ENCODE results near the gene HHIPL1.

The HHIPL1 gene

DNA sequence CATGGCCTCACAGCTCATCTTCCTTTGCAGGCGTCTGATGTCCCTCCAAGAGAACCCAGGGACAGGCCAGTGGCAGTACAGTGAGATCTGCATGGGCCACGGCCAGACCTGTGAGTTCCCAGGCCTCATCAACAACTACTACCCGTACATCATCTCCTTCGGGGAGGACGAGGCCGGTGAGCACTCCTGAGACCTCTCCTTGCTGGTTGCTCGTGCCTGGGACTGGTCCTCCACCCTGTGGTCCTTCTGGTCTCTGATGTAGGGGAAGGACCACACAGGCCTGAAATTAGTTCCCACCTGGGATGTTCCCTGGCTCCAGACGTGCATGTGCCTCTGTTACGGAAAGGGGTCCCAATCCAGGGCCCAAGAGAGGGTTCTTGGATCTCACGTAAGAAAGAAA is 17.9 kb downstream of the HHIPL1 start:
- no peak for DNase-seq

DNA sequence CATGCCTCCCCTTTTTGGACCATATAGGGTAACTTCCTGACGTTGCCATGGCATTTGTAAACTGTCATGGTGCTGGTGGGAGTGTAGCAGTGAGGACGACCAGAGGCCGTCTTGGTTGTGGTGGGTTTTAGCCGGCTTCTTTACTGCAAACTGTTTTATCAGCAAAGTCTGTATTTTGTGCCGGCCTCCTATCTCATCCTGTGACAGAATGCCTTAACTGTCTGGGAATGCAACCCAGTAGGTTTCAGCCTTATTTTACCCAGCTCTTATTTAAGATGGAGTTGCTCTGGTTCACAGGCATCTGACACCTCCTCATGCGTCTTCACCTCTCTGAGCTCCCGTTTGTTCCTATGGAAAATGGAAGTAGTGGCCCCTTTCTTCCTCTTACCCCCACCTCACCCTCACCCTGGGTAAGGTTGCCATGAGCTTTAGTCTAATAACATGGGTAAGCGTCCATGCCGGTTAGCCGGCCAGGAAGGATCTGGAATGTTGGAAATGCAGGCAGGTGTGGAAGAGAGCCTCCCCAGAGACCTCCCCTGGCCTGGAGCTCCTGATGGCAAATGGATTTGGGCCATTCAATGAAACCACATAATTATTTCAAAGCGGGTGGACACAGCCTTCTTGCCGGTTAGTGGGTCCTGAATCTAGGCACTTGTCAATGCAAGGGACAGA is 18.6 kb downstream of the HHIPL1 start:
- DNase-seq, result no peak

DNA sequence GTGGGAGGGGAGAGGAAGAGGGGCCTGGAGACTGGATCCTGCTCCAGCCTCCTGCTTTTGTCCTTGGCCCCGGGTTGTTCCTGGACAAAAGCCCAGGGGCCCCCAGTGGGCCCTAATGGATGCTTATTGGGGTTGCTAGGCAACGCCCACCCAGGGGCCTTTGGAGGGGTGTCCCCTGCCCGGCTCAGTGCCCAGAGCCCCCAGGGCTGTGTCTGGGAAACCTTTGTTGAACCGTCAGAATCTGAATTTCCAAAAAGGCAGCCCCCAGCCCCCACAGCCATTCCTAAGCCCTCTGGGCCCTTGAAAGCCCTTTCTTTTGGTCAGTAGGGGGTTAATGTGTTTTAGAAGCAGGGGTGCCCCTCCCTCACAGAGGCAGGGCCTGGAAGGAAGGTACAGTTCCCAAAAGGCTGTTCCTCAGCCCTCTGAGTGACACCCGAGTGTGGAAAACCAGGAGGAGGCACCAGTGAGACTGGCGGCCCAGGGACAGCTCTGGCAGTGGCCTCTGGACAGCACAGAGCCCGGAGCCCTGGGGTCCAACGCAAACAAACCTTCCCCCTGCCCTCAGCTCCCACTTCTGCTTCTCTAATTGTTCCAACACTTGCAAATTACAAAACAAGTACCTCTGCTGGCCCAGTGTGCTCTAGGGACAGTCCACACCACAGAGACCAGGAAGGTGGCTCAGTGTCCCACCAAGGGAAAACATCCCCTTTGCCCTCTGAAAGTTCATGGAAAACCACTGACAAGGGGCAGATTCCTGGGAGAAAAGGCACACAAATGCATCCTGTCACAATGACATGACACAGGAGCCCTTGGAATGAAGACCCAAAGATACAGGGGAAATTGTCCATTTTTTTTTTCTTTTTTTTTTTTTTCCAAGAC is 19.4 kb downstream of the HHIPL1 start:
- no peak for DNase-seq

DNA sequence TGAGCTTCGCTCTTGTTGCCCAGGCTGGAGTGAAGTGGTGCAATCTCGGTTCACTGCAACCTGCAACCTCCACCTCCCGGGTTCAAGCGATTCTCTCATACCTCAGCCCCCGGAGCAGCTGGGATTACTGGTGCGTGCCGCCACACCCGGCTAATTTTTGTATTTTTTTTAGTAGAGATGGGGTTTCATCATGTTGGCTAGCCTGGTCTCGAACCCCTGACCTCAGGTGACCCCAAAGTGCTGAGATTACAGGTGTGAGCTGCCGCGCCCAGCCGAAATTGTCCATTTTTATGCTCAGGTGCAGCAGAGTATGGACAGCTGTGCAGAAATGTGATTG is 20.0 kb downstream of the HHIPL1 start:
- DNase-seq, result no peak

DNA sequence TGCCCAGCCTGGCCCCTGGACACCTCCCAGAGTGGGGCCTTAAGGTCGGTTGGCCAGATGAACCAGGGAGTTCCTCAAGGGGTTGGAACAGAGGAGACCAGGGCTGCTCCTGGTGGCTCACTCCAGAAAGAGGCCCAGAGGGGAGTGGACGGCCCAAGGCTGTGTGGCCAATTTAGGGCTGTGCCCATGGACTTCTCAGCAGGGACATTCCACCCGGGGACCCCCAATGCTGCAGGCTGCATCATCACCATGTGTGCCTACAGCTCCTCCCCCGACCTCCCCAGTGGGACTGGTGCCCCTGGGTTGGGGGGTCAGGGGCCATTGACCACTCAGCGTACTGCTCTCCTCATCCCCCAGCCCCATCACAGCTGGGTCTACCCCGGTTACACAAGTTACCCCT is 21.6 kb downstream of the HHIPL1 start:
- DNase-seq, result no peak

DNA sequence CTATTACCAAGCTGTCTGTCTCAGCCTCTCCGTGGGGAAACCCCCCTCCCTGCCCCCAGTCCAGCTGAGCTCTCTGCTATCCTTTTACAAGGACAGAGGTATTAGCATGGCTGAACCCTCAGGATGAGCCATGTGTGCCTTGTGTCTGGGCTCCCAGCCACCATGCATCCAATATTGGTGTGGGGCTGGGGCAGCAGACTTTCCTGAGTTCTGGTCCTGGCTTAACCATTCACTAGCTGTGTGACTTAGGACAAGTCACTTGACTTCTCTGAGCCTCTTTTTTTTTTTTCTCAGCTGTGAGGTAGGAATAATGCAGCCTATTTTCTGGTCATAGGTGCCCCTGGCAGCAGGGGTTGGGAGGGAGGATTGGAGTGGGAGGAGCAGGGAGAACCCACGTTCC is 22.1 kb downstream of the HHIPL1 start:
- DNase-seq, result no peak

DNA sequence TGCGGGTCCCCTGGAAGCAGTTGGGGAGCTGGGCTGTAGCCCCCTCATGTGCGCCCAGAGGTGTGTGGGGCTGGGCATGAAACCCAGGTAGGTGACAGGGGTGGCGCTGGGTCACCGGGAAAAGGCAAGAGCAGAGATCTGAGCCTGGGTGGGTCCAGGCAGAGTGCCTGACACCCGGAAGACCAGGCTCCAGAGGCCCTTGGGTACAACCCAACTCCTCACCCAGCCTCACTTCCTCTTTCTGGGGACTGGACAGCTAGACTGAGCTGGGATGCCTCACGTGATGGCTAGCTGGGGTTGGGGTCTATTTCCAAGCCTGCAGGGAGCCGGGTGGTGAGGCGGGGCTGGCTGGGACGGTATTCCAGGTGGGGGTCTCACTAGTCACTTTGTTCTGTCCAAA is 22.9 kb downstream of the HHIPL1 start:
- peak; percentile 64 for DNase-seq

DNA sequence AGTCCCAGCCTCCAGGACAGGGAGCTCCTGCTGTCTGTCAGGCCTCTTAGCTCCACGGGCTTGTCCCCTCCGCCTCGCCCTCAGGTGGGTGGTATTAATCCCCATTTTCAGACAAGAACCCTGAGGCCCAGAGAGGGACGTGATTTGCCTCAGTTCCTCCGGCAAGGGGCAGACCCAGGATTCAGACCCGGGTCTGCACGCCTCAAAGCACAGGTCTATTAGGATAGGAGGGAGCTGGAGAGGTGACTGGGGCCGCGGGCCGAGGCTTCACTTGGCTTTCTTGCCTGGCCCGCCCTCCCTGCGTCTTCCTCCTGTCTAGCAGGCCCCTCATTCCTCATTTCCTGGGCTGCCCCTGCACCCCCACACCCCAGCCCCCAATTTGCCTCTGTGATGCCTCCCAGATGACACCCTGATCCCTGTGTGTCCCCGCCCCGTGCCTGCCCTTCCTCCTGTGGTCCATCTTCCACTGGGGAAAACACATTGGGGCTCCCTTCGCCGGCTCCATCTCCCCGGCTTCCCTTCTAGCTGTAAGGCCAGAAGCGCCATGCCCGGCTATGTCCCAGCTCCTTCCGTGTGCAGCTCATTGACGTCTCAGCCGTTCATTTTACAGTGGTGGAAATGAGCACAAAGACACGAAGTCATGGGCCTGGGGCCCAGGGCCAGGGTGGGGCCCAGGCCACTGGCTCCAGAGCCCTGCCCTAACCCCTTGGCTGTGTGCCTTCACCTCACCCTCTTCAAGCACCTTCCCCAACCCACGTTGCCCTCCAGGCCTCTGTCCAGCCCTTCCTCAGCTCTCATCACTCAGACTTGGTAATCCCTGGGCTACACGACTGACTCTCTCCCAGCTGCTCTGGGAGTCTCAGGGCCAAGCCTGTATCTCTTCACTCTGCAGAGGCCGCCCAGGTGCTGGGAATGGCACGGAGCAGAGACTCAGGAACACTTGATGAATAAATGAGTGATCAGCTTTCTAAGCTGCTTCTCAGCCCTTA is 23.7 kb downstream of the HHIPL1 start:
- DNase-seq, result no peak

DNA sequence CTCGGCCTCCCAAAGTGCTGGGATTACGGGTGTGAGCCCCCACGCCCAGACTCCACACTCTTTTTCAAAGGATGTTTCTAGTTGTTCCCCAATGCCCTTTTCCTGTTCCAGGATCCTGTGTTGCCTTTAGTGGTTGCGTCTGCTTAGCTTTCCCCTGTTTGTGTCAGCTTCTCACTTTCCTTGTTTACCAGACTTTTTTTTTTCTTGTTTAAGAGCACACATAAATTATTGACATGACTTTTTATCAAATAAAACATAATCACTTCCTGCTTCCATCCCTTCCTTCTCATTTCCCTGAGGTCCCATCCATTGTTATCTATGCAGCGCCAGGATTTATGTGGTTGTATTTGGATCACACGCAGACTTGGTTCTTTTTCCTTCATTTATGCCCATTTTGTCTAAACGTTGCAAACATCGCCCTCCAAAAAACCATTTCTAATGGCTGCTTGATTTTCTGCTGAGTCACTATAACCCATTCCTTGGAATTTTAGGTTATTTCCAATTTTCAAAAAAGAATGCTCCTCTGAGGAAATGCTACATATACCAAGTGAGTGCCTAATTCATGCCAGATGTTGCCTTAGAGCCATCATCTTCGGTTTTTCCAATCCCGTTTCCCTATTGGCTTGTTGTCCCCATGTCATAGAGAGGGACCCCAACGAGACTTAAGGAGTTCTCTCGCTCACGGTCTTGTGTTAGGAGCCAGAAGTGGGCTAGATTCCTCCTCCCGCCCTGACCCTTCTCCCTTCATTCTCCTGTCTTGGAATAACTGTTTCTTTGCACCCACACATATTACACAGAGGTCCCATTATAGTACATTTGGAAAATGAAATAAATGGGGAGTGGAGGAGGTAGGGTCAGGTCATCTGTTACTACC is 25.7 kb downstream of the HHIPL1 start:
- DNase-seq, result no peak

DNA sequence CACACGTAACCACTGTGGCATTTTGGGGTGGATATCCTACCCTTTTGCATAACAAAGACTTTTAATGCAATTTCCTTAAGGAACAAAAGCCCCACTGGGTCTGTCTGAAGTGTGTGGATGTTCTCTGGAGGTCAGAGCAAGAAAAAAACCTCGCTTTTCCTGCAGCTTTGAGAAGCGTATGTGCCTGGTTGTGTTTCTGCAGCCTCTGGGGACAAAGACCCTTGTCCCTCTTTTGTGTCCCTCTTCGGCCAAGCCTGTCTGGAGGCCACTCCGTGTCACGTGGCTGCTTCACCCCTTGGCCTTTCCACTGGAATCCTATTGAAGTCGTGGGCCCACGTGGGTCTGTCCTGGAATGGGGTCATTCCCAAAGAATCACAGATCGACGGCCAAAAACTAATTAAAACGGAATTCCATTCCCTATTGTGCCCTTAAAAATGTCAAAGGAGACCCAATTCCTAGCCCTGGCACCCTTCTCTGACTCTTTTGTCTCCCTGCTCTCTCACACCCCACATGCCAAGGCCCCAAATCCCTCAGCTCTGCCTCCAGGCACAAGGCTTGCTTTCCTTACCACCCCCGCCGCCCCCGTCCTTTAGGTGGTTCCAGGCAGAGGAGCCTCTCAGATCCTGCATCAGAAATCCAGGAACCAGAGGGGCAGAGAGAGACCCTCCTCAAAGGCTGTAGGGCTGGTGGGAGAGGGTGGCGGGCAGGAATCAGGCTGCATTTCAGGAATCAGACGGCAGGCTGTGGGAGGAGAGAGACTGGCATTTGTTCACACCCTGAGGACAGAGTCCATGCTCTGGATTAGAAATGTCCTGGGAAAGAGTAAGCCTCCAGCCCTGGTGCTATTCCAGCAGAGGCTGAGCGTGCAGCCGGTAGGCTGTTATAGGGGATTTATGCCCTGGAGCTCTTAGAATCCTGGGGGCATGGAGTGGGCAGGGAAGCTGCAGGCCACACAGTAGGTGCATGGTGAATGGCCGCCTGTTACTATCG is 26.6 kb downstream of the HHIPL1 start:
- no peak for DNase-seq

DNA sequence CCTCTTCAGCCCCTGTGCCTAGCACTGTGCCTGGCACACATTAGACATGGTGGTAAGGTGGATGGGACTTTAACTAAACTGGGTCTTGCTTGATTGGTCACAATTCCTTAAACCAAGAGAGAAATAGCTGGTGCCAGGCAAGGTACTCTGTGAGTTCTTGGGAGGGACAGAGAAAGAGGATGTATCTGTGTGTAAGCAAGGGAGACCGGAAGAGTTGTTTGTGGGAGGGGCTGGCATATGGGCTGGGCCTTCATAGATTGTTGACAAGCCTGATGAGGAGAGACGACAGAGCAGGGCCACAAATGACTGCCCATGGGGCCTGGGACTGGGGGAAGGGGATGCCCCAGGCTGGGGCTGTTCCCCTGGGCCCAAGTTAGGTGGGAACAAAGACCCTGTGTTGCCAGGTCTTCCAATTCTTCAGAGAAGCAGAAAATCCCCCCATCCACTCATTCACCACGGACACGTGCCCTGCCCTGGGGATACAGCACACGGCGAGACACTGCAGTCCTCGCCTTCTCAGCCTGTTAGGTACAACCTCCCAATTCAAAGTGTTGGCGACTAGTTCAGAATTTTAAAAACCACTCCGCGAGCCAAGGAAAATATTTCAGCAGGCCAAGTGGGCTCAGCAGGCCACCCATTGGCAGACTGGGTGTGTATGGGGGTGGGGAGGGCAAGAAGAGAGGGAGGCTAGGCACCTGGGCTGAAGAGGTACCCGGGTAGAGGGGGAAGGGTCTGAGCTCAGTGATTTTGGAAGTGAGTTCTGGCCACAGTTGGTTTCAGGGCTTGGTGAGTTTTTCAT is 27.8 kb downstream of the HHIPL1 start:
- DNase-seq, result peak; percentile 63

DNA sequence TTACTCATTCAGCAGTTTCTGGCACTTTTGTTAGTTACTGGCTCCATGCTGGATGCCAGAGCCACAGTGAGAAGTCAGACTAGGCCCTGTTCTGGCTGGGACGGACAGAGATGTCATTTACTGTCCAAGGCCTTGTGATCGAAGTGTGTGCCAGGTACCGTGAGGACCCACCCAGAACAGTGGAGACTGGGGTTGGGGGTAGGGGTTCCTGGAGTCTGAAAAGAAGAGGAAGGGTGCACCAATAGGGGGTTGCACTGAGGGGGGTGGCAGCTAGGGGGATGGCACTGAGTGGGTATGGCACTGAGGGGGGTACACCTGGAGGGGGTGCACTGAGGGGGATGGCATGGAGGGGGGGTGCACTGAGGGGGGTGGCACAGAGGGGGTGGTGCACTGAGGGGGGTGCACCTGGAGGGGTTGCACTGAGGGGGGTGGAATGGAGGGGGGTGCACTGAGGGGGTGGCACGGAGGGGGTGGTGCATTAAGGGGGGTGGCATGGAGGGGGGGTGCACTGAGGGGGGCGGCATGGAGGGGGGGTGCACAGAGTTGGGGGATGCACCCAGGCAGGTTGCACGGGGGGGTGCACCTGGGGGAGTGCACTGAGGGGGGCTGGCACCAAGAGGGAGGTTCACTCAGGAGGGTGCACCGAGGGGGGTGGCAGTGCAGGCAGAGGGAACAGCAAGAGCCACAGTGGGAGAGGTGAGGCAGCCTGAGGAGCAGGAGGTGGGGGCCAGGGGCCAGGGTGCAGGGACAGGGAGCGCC is 28.6 kb downstream of the HHIPL1 start:
- DNase-seq, result no peak

DNA sequence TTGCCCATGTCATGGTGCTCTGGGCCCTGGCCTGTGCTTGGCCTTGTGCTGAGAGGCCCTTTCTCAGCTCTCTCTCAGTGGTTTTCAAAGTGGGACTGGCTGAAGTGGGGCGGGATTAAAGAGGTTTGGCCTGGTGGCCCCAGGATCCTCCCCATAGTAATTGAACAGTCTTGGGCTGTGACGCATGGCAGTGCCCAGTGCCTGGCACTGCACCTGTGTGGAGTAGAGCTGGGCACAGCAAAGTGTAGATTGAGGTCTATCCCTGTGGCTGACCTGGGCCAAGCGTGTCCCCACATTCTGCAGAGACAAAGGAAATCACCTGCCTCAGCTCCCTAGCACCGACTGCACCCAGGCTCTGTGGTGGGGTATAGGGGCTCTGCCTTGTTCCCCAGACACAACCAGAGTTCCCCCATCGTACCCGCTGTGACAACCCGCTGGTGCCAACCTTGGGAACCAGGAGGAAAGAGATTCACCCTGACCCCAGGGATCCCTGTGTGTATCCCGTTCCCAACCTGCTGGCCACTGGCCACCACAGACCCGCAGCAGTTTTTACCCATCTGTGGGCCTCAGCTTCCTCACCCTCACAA is 29.2 kb downstream of the HHIPL1 start:
- no peak for DNase-seq

DNA sequence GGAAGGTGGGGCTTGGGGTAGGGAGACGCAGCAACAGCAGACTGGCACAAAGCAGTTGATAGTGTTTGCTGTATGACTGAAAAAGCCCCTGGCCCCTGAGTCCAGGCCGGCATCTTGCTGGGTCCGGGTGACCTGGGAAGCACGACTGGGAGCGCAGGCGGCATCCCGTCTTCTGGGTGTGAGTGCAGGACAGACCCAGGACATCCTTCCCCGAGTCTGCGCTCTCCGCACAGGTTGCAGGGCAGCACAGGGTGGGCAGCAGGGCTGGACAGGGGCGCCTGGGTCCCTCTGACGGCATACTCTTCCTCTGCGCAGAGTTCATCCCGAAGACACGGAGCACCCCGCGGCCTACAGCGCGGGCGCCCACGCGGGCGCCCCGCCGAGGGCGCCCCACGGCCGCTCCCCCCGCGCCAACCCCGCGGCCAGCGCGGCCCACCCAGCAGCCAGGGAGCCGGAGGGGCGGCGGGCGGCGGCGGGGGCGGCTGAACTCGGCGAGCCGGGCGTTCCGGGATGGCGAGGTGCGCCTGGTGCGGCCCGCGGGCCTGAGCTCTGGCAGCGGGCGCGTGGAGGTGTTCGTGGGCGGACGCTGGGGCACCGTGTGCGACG is 29.9 kb downstream of the HHIPL1 start:
- no peak for DNase-seq

DNA sequence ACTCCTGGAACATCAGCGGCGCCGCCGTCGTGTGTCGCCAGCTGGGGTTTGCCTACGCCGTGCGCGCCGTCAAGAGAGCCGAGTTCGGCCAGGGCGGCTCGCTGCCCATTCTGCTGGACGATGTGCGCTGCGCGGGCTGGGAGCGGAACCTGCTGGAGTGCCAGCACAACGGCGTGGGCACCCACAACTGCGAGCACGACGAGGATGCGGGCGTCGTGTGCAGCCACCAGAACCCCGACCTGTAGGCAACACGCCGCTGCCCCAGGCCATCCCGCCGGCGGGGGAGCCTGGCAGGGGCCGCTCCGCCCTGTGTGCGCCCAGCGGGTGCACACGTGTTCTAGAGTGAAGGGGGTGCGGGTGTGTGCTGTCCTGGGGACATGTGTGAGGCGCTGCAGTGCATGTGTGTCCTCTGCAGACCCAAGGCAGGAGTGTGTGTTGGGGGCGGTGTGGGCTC is 30.5 kb downstream of the HHIPL1 start:
- no peak for DNase-seq

DNA sequence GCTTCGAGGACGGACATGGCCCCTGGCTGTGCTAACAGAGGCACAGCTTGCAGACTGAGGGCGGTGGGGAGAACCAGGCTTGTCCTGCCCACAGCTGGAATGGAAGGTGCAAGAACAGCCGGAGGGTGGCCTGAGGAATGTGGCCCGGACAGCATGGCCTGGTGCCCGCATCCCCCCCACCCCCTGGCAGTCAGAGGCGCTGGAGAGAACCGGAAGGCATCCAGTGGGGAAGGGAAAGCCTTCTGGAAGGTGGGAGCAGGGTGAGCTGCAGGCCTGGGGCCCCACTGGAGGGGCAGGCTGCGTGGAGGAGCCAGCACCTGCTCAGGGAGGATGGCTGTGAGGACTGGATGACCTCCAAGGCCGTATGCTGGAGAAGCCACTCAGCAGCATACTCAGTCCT is 31.0 kb downstream of the HHIPL1 start:
- DNase-seq, result no peak

DNA sequence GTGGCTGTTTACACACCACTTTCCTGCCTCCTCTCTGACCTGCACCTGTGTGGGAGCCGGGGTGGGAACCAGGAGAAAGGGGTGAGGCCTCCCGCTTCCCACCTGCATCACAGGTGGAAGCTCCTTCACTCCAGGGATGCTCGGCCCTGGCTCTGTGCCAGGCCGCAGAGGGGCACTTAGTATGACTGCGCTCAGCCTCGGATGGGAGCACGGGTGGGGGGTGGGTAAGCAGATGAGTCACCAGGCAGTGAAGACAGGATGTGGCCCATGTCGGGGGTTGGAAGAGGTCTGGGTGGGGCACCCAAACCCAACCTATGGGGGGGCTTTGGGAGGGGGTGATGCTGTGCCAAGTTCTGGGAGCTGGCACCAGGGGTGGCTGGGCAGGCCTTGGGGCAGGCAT is 31.7 kb downstream of the HHIPL1 start:
- no peak for DNase-seq
